Adrenal gland (tissue), 12 donors: ENCODE results near the gene TMEM258. TPM values are rescaled to one million over a fixed set of nuclear protein-coding genes. Genes with fewer than 3 reads are reported as not detected.

Experiments used
- DNase-seq, 7 donors: peaks; one replicate each; pipeline ENCODE4 v3.0.0-alpha.2; 2019 to 2020
- H3K27ac ChIP-seq, 5 donors: fragments of 200-600 bp; sonication (generic) in 4 of 5; 1 replicate in 3 of 5; 2 replicates in 2 of 5; pipeline versions ENCODE4 v1.5.1 to v1.8.0; 2016 to 2020; ENCODE audit warnings: mild to moderate bottlenecking in 1 of 5
- H3K27me3 ChIP-seq: fragments of 200-600 bp; 2 replicates; pipeline ENCODE4 v1.8.0; 2021
- H3K36me3 ChIP-seq, 2 donors: fragments of 200-600 bp; replicated peaks in 1 of 2; 1 replicate in 1 of 2; 2 replicates in 1 of 2; pipeline versions ENCODE4 v1.5.1 to v1.8.0; 2018 to 2022
- H3K4me1 ChIP-seq, 2 donors: fragments of 200-600 bp; replicated peaks in 1 of 2; 1 replicate in 1 of 2; 2 replicates in 1 of 2; pipeline versions ENCODE4 v1.5.1 to v1.8.0; 2018 to 2021
- H3K4me3 ChIP-seq, 4 donors: fragments of 200-600 bp; sonication (generic) in 3 of 4; one replicate each; pipeline ENCODE4 v1.5.1; 2016 to 2018
- H3K9me3 ChIP-seq, 3 donors: fragments of 200-600 bp; sonication (generic) in 1 of 3; replicated peaks in 1 of 3; 1 replicate in 2 of 3; 2 replicates in 1 of 3; pipeline versions ENCODE4 v1.5.1 to v1.8.0; 2016 to 2021
- CTCF ChIP-seq, 6 experiments: fragments of 450-650 bp in 4 of 6; fragments of 200-600 bp in 2 of 6; sonication (generic) in 1 of 6; IDR thresholded peaks; 1 replicate in 5 of 6; 2 replicates in 1 of 6; pipeline versions ENCODE4 v1.5.1 to v1.8.0; 2016 to 2021; ENCODE audit warnings: antibody characterized with exemption in 6 of 6, mild to moderate bottlenecking in 2 of 6, moderate library complexity in 1 of 6
- POLR2A ChIP-seq, 2 donors: fragments of 450-650 bp; IDR thresholded peaks; one replicate each; pipeline ENCODE4 v1.6.1; 2017; ENCODE audit warnings: antibody characterized with exemption in 2 of 2, mild to moderate bottlenecking in 2 of 2, moderate library complexity in 1 of 2
- WGBS, 4 donors: extraction: QIAGEN DNeasy Blood & Tissue Kit in 2 of 4; methylation state at CpG; one replicate each; pipeline versions ENCODE4 v1.1.5 to v1.1.7; 2013 to 2017; 5-methylcytosine and 5-hydroxymethylcytosine counted together
- intact Hi-C, 2 donors: fragments of 100-400 bp; cut with DNase I; formaldehyde crosslinking; loops; one replicate each; pipeline versions ENCODE4 v1.14.1 to v1.15.0; 2022 to 2023
- polyA plus RNA-seq, 3 donors: library from polyadenylated mRNA; stranded (reverse); fragments of 200-250 nt in 2 of 3; fragments of 350-450 nt in 1 of 3; fragmentation: Illumina TruSeq in 1 of 3; extraction: RNeasy Lipid Tissue Mini Kit (QIAGEN cat#74804) in 1 of 3; gene quantifications; one replicate each; pipeline ENCODE4 v1.2.3, GENCODE V29; 2013 to 2014
- total RNA-seq, 9 donors: library from RNA; depleted of rRNA in 4 of 9; stranded (reverse); fragments of >200 nt in 4 of 9; fragments of 120-200 nt in 1 of 9; fragmentation: NEBNext Ultra II Directional in 1 of 9; extraction: Animal tissue kit (Norgen Biotek cat#: 25700) in 1 of 9; gene quantifications; one replicate each; pipeline versions ENCODE4 v1.1.0 to v1.2.4, GENCODE V29; 2013 to 2023
- donor health status: healthy with polysubstance abuse.
- donor health status: Bipolar disorder and iron deficiency.
- donor health status: DM: yes; HTN: yes; CAD: no.
- donor health status: DM: no; HTN: no; CAD: no.
- donor health status: DM: no; HTN: no; CAD: no.
- donor health status: DM: yes; HTN: yes; CAD: no.

Gene TMEM258
- total and polyA plus RNA-seq, 12 donors: 22.8 to 215 (median 139) TPM

- H3K9me3 ChIP-seq: no peaks in the 10 kb centered on the region
- intact Hi-C loops: no loop called here
- peak overlapping the region; percentile 53 to 81 (median 76) for H3K4me3 ChIP-seq
- DNase-seq: peak; percentile 54 to 90 (median 82)
- H3K36me3 ChIP-seq: no peaks in the 10 kb centered on the region
- H3K27me3 ChIP-seq: no peaks in the 10 kb centered on the region
- 1 to 12% (median 2%) methylated on average over 6 to 55 of the region's 55 CpGs for WGBS, 4 donors
- H3K4me1 ChIP-seq: peaks cover 27 to 54% of the 10 kb centered on the region in 2 donors
- TF ChIP-seq POLR2A (IDR thresholded peaks at IDR 0.05) (peak in 1 of 2 donors; percentile 76), CTCF (IDR thresholded peaks at IDR 0.05) (peak; percentile 6 to 47 (median 38))
- peak overlapping the region; percentile 68 to 98 (median 92) for H3K27ac ChIP-seq
These were observed 36.4 kb upstream of the TMEM258 start for GRCh38 chr11:61828629-61829407.

DNA sequence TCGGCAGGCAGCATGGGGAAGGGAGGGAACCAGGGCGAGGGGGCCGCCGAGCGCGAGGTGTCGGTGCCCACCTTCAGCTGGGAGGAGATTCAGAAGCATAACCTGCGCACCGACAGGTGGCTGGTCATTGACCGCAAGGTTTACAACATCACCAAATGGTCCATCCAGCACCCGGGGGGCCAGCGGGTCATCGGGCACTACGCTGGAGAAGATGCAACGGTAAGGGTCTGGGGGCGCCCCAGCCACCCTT, 35.9 kb upstream of the TMEM258 start:
- Histone ChIP-seq H3K27ac (peak overlapping the region; percentile 68 to 98 (median 92)), H3K36me3 (no peaks in the 10 kb centered on the region), H3K27me3 (no peaks in the 10 kb centered on the region), H3K4me1 (peaks cover 27 to 49% of the 10 kb centered on the region in 2 donors), H3K9me3 (no peaks in the 10 kb centered on the region), H3K4me3 (peak overlapping the region; percentile 53 to 81 (median 76))
- intact Hi-C loops: no loop called here
- 0 to 7% (median 0%) methylated on average over 6 to 16 of the region's 16 CpGs for WGBS, 4 donors
- TF ChIP-seq POLR2A (IDR thresholded peaks at IDR 0.05) (no peak), CTCF (IDR thresholded peaks at IDR 0.05) (no peak)
- no peak for DNase-seq

- no peaks in the 10 kb centered on the region for H3K9me3 ChIP-seq
- no peaks in the 10 kb centered on the region for H3K27me3 ChIP-seq
- WGBS, 4 donors: 0 to 1% (median 0%) methylated on average over 17 to 83 of the region's 83 CpGs
- no peaks in the 10 kb centered on the region for H3K36me3 ChIP-seq
- H3K4me3 ChIP-seq: peak within 1 kb of the TSS; percentile 53 to 81 (median 76)
- H3K27ac ChIP-seq: peak within 1 kb of the TSS; percentile 87 to 98 (median 92)
- intact Hi-C loops: no loop called here
- peaks cover 27 to 44% of the 10 kb centered on the region in 2 donors for H3K4me1 ChIP-seq
- peak; percentile 97 to 99 (median 98) for DNase-seq
- TF ChIP-seq CTCF (IDR thresholded peaks at IDR 0.05): peak in 2 of 6 experiments; percentile 29 to 49
- peak; percentile 92 to 93 for TF ChIP-seq POLR2A (IDR thresholded peaks at IDR 0.05)
These were observed 35.4 kb upstream of the TMEM258 start, which contains the start of gene FADS2 for GRCh38 chr11:61827571-61828378. Gene FADS2 (plus strand): TSS chr11:61828300. CDS start chr11:61828391, 91 bp downstream.

GRCh38 chr11:61826930-61827570, 34.7 kb upstream of the TMEM258 start:
- Histone ChIP-seq H3K36me3 (no peaks in the 10 kb centered on the region), H3K4me1 (peaks cover 27 to 37% of the 10 kb centered on the region in 2 donors), H3K27me3 (no peaks in the 10 kb centered on the region), H3K9me3 (no peaks in the 10 kb centered on the region), H3K4me3 (peak overlapping the region in 3 of 4 donors; percentile 23 to 81 (median 53)), H3K27ac (peak overlapping the region; percentile 87 to 98 (median 92))
- no peak for DNase-seq
- intact Hi-C loops: no loop called here
- no peak for TF ChIP-seq CTCF (IDR thresholded peaks at IDR 0.05)
- no peak for TF ChIP-seq POLR2A (IDR thresholded peaks at IDR 0.05)
- WGBS, 4 donors: 15 to 31% (median 20%) methylated on average over 14 to 23 of the region's 23 CpGs
